Measurements from ENCODE around the gene RBM34.
A peak's percentile ranks its signal among the peaks of the same experiment; 100 is the strongest.
"Not testable (repeated sequence)": the region's sequence is repeated elsewhere in the genome, so short reads cannot be mapped to it uniquely, and the experiment has no call there.

Gene RBM34

DNA sequence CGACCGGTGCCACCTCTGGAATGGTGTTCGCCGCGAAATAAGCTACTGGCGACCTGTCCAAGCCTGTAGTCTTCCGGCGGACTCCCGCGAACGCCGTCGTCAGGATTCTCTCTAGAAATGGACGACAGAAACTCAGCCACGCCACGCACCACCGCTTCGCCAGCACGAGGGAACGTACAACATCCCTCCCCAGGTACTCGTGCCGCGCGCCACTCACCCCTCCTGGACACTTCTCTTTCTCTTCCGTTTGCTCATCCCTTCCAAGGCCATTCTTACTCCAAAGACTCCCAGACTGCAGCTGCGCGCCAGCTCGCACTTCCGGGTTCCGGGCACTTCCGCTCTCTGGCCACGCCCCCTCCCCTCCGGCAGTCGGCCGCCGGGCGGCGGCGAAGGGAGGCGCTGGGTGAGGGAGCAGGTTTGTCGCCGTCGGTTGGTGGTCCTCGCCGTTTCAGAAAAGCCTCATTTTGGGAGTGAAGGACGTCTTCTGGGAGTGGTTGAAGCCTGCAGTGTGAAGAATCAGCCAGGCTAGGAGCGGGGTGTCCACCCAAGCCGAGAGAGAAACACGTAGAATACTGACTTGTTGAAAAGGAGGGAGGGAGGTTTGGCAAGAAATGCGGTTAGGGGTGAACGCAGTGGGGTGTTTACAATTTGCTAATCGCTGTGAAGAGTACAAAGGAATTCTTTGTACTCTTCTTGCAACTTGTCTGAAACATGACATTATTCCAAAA lies at the start of gene RBM34:
TSS of gene RBM34 (minus strand) at position 294 of the 728 bp plus-strand sequence. CDS start at position 270, 24 bp downstream.
- peak; percentile 83 for DNase-seq (ENCODE audit: low spot score)
- FAIRE-seq = peak; percentile 15

DNA sequence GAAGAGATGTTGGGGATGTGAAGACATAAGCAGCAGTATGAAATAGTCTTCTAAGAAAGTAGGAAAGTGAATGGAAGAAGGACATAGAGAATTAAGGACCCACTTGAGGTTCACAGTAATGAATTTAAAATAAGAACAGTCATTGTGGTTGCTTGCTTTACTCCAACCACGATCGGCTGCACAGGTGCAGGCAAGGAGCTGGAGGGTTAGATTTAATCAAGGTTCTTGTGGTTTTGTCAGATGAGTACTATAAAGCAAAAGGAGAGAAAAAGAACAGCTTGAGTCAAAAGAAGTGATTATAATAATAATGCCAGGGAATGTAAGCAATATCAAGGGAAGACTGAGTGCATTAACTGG lies 46.1 kb upstream of the RBM34 start:
- FAIRE-seq (no peak), DNase-seq (ENCODE audit: low spot score) (no peak)

- DNase-seq (ENCODE audit: low spot score) = peak; percentile 53
- FAIRE-seq = peak; percentile 81
Measured at GRCh38 chr1:235206533-235207208, 45.6 kb upstream of the RBM34 start.

DNA sequence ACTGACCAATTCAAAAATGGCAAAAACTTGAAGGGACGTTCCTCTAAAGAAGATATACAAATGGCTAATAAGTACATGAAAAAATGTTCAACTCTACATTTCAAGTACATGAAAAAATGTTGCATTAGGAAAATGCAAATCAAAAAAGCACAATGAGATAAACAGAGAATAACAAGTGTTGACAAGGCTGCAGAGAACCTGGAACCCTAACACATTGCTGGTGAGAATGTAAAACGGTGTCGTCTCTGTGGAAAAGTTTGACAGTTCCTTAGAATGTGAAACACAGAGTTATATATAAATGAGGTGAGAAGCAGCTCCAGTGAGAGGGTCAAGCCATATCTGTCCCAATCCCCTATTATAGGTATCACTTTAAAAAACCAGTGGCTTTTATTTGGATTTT lies 44.6 kb upstream of the RBM34 start:
- FAIRE-seq (no peak), DNase-seq (ENCODE audit: low spot score) (no peak)

GRCh38 chr1:235203428-235203827 lies 42.4 kb upstream of the RBM34 start:
- DNase-seq (ENCODE audit: low spot score) (no peak), FAIRE-seq (peak; percentile 80)

DNA sequence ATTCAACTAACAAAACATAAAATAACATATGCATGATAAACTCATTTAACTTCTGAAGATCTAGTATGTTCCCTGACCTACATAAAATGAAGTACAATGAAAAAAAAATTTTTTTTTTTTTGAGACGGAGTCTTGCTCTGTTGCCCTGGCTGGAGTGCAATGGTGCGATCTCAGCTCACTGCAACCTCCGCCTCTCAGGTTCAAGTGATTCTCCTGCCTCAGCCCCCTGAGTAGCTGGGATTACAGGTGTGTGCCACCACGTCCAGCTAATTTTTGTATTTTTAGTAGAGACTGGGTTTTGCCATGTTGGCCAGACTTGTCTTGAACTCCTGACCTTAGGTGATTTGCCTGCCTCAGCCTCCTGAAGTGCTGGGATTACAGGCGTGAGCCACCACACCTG lies 41.4 kb upstream of the RBM34 start:
- DNase-seq (ENCODE audit: low spot score); FAIRE-seq: not testable (repeated sequence)

DNA sequence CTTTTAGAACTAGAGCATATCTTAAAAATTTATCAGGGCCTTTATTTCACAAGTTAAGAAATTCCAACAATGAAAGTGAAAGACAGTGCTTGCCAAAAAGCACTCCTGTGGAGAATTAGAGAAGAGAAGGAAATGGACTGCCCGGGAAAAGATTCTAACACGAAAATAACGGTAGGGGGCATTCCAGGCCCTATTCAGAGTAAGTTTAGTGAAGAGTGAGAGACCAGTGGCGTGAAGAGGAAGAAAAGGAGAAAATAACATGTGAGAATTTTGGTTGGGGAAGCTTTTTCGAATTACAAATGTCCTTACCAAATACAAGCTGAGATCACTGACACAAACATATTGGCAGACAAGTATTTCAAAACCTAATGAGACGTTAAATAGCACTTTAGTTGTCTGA lies 38.4 kb upstream of the RBM34 start:
- FAIRE-seq = no peak
- DNase-seq (ENCODE audit: low spot score) = no peak

- DNase-seq (ENCODE audit: low spot score) (no peak), FAIRE-seq (no peak)
Measured at GRCh38 chr1:235190431-235190830, 29.4 kb upstream of the RBM34 start.

GRCh38 chr1:235187316-235187715 lies 26.3 kb upstream of the RBM34 start:
- FAIRE-seq (no peak), DNase-seq (ENCODE audit: low spot score) (no peak)

DNA sequence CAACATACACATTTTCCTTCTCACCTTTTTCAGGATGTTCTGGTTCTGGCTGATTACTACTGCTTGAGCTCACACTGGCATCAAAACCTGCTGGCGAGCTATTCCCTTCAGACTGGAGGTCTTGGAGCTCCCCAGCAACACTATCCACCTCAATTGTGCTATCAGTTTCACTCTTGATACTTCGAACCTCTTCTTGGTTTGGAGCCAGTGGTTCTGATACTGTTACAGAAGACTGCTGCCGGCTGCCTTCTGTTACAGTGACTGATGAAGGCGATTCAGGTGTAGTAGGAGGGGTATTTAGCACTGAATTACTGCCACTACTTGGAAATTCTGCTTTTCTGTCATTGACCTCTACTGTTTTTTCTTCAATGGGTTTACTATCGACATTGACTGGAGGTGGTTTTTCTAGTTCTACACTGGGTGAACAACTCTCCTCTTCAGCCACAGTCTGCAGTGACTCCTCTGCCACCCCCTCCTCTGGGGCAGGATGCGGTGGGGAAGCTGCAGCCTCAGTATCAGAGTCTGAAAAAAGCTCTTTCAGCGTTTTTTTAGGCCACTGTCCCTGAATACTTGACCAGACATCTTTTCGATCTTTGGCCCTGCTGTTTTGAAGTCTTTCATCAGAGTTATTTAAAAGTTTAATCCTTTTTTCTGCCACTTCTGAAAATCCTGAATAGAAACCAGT lies 20.7 kb upstream of the RBM34 start:
- DNase-seq (ENCODE audit: low spot score) = no peak
- FAIRE-seq = no peak

DNA sequence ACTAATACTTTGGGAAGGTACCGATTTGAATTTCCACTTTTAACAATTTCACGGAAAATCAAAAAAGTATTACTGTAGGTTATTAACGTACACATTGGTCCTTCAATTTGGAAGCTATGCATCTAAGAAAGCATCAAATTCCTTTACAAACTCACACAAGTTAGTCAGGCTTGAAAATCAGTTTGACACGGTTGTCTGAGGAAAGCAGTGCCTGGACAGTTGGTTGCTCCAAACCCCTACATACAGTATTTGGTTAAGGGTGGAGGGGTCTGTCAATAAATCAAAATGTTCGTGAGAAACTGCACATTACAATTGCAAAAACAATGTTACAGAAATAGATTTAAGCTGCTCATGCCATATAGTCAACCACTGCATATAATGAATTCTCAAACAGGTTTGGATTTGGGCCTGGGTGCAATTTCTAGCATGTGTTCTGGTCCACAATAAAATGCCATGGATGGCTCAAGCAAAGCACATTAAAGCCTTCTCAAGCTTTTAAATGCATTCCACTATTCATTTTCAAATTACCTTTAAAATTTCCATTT lies 19.9 kb upstream of the RBM34 start:
- DNase-seq (ENCODE audit: low spot score) (no peak), FAIRE-seq (no peak)

DNA sequence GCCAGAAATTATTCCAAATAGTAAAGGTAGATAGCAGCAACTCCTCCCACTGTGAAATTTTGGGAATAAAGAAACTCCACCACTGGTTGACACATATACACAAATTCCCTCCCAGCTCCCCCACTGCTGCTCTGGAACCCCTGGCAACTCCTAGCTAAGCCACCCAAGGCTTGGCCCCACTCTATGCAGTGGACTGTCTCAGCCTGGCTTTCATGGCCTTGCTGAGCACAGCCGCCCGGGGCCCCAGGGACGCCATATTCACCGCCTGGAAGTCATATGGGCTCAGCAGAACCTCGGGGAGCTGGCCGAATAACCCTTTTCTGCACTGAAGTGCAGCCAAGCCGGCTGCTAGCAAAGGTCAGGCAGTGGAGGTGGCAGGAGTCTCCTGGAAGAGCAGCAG lies 15.4 kb upstream of the RBM34 start:
- DNase-seq (ENCODE audit: low spot score) (no peak), FAIRE-seq (no peak)

GRCh38 chr1:235169986-235170385 lies 8.9 kb upstream of the RBM34 start:
- FAIRE-seq (no peak), DNase-seq (ENCODE audit: low spot score) (no peak)

DNA sequence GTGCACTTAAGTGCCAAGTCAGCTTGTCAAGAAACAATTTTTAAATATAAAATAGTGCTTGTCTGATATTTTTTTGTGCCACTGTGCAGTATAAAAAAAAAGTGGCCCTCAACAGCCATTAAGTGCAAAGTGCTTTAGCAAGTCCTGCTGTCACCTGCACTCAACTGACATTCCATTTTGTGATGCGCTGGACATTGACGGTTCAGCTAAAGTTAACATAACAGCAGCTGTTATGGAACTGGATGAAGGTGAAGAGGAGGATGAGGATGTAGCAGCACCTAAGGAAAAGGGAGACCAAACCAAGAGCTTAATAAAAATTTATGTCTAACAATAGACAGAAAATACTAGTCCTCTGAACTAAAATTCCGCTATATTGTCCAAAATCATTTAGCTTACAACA lies 7.3 kb upstream of the RBM34 start:
- FAIRE-seq (no peak), DNase-seq (ENCODE audit: low spot score) (no peak)

DNA sequence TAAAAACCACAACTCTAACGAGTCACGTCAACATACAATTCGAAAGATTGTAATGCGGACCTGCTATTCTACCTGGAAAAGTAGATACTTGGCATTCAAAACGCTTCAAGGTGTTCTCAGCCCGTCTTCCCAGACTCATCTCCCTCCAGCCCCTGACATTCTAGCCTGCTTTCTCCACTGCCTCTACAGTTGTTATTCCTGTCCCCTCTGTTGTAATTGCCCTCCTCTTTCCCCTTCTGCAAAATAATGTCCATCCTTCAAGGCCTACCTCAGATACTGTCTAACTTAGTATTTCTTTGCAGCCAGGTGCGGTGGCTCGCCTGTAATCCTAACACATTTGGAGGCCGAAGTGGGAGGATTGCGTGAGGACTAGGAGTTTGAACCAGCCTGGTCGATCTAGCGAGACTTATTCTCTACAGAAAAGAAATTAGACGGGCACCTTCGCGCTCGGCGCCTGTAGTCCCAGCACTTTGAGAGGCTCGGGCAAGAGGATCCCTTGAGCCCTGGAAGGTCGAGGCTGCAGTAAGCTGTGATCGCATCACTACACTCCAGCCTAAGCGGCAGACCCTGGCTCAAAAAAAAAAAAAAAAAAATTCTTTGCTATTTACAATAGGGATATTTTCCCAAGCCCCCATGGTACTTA lies 756 bp upstream of the RBM34 start:
- DNase-seq (ENCODE audit: low spot score) (no peak), FAIRE-seq (no peak)

DNA sequence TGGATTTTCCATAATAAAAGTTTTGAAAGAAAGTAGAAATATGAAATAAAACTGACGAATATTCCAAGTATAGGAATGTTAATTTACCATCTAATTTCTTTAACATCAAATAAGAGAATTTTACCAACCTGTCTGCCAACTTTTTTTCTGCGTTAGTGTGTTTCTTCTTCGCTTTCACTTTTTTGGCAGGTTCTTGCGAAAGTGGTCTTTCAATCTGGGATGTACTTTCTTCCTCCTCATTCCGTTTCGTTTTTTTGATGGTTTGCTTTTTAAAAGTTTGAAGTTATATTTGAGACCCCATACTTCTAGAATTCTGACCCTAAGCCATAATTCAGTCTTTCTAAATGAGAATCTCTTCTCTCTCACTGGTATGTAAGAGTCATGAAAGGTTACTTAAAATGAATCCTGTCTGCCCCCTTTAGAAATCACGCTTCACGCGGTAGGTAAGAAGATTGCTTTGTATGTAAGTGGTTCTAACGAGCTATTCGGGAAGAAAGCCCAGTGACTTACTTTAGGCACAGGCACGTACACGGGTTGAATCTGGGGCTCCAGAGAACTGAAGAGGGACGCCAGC lies 580 bp downstream of the RBM34 start:
- DNase-seq (ENCODE audit: low spot score) (peak; percentile 50), FAIRE-seq (no peak)

- FAIRE-seq; DNase-seq (ENCODE audit: low spot score): not testable (repeated sequence)
Measured at GRCh38 chr1:235159930-235160329, 1.1 kb downstream of the RBM34 start.

GRCh38 chr1:235159284-235159683 lies 1.8 kb downstream of the RBM34 start:
- DNase-seq (ENCODE audit: low spot score); FAIRE-seq: not testable (repeated sequence)

DNA sequence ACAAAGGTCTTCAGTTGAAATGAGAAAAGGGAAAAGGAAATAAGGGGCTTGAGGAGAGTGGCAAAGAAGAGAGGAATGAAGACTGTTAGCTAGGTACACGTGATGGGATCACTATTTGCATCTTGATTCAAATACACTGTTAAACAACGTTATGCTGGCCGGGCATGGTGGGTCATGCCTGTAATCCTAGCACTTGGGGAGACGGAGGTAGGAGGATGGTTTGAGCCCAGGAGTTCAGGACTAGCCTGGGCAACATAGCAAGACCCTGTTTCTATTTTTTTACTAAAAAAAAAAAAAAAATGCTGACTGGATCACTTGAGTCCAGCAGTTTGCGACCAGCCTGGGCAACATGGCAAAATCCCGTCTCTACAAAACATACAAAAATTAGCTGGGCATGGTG lies 2.4 kb downstream of the RBM34 start:
- FAIRE-seq = no peak
- DNase-seq (ENCODE audit: low spot score) = no peak

DNA sequence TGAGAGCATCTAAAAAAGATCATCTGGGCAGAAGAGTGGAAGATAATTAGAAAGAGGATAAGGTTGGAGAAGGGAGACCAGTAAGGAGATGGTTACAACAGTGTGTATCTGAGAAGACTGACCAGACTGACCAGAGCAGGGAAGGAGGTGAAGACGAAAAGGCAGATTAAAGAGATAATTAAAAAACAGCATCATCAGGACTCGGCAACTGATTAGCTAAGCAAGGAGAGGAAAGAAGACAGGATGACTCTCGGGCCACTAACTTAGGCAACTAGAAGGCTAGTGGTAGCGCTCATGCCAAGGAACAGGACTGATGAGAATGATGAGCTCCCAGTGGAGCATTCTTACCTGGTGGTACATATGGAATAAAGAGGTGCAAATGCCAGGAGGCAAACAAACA lies 3.9 kb downstream of the RBM34 start:
- FAIRE-seq (no peak), DNase-seq (ENCODE audit: low spot score) (no peak)

GRCh38 chr1:235156740-235157139 lies 4.3 kb downstream of the RBM34 start:
- FAIRE-seq = no peak
- DNase-seq (ENCODE audit: low spot score) = no peak

All from RCC 7860 (cell line).